Esophagus squamous epithelium (tissue), 5 donors: ENCODE data around the gene JARID2. TPM values are rescaled to one million over a fixed set of nuclear protein-coding genes. Genes with fewer than 3 reads are reported as not detected.

Source experiments
- DNase-seq: peaks from one replicate; lab custom pipeline; 2025; lab: John Stamatoyannopoulos, UW
- H3K27ac ChIP-seq, 4 donors: fragments of 200-600 bp; sonication (generic); one replicate each; pipeline ENCODE4 v1.5.1; 2016 to 2019; ENCODE audit warnings: mild to moderate bottlenecking in 1 of 4
- H3K27me3 ChIP-seq, 4 donors: fragments of 200-600 bp; sonication (generic); 1 replicate in 3 of 4; 2 replicates in 1 of 4; pipeline versions ENCODE4 v1.5.1 to v1.6.0; 2017 to 2021; ENCODE audit warnings: antibody characterized with exemption in 1 of 4
- H3K36me3 ChIP-seq, 3 donors: fragments of 200-600 bp; sonication (generic); one replicate each; pipeline ENCODE4 v1.5.1; 2016 to 2019
- H3K4me1 ChIP-seq, 3 donors: fragments of 200-600 bp; sonication (generic); one replicate each; pipeline ENCODE4 v1.5.1; 2017 to 2019
- H3K4me3 ChIP-seq, 4 donors: fragments of 200-600 bp; sonication (generic); 1 replicate in 3 of 4; 2 replicates in 1 of 4; pipeline ENCODE4 v1.5.1; 2016 to 2019; ENCODE audit warnings: mild to moderate bottlenecking in 2 of 4, moderate library complexity in 1 of 4
- H3K9me3 ChIP-seq, 3 donors: fragments of 200-600 bp; sonication (generic); one replicate each; pipeline ENCODE4 v1.5.1; 2016 to 2019
- POLR2A ChIP-seq, 4 donors: fragments of 450-650 bp; IDR thresholded peaks; one replicate each; pipeline ENCODE4 v1.6.1; 2017; ENCODE audit warnings: antibody characterized with exemption in 4 of 4, mild to moderate bottlenecking in 4 of 4, moderate library complexity in 3 of 4
- WGBS, 2 donors: methylation state at CpG; one replicate each; pipeline ENCODE4 v1.1.5; 2018; 5-methylcytosine and 5-hydroxymethylcytosine counted together
- intact Hi-C: fragments of 100-400 bp; cut with DNase I; formaldehyde crosslinking; loops from one replicate; pipeline ENCODE4 v1.15.0; 2022
- total RNA-seq, 4 donors: library from RNA; depleted of rRNA; stranded (reverse); fragments of >200 nt; gene quantifications; one replicate each; pipeline ENCODE4 v1.1.0, GENCODE V29; 2016
- TF ChIP-seq, protein P1 (sequence below), 6 experiments: fragments of 450-650 bp in 4 of 6; fragments of 200-600 bp in 2 of 6; sonication (generic) in 2 of 6; IDR thresholded peaks; one replicate each; pipeline ENCODE4 v1.5.1; 2016 to 2019; ENCODE audit warnings: antibody characterized with exemption in 6 of 6, mild to moderate bottlenecking in 4 of 6, moderate library complexity in 4 of 6
- donor health status: DM: yes; HTN: yes; CAD: no.

The JARID2 gene
- total RNA-seq, 4 donors from 2014 or later: 13.3 to 19.6 (median 16.3) TPM

DNA sequence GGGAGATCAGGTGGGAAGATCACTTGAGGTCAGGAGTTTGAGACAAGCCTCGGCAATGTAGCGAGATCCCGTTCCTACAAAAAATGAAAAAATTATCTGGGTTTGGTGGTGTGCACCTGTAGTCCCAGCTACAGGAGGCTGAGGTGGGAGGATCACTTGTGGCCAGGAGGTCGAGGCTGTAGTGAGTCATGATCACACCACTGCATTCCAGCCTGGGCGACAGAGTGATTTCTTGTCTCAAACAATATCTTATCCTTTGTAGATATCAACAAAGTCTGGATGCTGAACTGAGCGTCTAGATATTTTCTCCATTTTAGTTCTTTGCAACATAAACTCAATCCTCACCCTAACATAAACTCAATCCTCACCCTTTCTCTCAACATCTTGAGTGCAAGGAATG, 219.3 kb downstream of the JARID2 start:
- 70 to 84% methylated on average over 4 to 6 of the region's 6 CpGs for whole genome bisulfite sequencing, 2 donors
- intact Hi-C loops: no loop called here

GRCh38 chr6:15470746-15471145, 224.9 kb downstream of the JARID2 start:
- Histone ChIP-seq H3K36me3 (peaks cover 0 to 49% (median 0%) of the 10 kb centered on the region in 3 donors), H3K9me3 (no peaks in the 10 kb centered on the region), H3K4me1 (peaks cover 0 to 22% (median 0%) of the 10 kb centered on the region in 3 donors), H3K27me3 (no peaks in the 10 kb centered on the region), H3K4me3 (no peak overlapping the region), H3K27ac (no peak overlapping the region)
- DNase-seq: no peak
- 85 to 95% methylated on average over 8 of the region's 8 CpGs for WGBS, 2 donors
- no peak for TF ChIP-seq POLR2A (IDR thresholded peaks at IDR 0.05)
- TF ChIP-seq, protein P1, sequence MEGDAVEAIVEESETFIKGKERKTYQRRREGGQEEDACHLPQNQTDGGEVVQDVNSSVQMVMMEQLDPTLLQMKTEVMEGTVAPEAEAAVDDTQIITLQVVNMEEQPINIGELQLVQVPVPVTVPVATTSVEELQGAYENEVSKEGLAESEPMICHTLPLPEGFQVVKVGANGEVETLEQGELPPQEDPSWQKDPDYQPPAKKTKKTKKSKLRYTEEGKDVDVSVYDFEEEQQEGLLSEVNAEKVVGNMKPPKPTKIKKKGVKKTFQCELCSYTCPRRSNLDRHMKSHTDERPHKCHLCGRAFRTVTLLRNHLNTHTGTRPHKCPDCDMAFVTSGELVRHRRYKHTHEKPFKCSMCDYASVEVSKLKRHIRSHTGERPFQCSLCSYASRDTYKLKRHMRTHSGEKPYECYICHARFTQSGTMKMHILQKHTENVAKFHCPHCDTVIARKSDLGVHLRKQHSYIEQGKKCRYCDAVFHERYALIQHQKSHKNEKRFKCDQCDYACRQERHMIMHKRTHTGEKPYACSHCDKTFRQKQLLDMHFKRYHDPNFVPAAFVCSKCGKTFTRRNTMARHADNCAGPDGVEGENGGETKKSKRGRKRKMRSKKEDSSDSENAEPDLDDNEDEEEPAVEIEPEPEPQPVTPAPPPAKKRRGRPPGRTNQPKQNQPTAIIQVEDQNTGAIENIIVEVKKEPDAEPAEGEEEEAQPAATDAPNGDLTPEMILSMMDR (IDR thresholded peaks at IDR 0.05): no peak
- intact Hi-C loops: no loop called here

More for the DNA sequence above, 219.3 kb downstream of the JARID2 start:
- no peak for DNase-seq
- Histone ChIP-seq H3K9me3 (no peaks in the 10 kb centered on the region), H3K27ac (no peak overlapping the region), H3K27me3 (no peaks in the 10 kb centered on the region), H3K4me3 (no peak overlapping the region), H3K36me3 (peaks cover 0 to 18% (median 0%) of the 10 kb centered on the region in 3 donors), H3K4me1 (peaks cover 0 to 43% (median 10%) of the 10 kb centered on the region in 3 donors)
- TF ChIP-seq, protein P1 (IDR thresholded peaks at IDR 0.05): no peak
- TF ChIP-seq POLR2A (IDR thresholded peaks at IDR 0.05): no peak

GRCh38 chr6:15472621-15473020, 226.8 kb downstream of the JARID2 start:
- TF ChIP-seq POLR2A (IDR thresholded peaks at IDR 0.05): no peak
- TF ChIP-seq, protein P1 (IDR thresholded peaks at IDR 0.05): no peak
- intact Hi-C loops: no loop called here
- WGBS, 2 donors: 84 to 94% methylated on average over 3 of the region's 3 CpGs

DNA sequence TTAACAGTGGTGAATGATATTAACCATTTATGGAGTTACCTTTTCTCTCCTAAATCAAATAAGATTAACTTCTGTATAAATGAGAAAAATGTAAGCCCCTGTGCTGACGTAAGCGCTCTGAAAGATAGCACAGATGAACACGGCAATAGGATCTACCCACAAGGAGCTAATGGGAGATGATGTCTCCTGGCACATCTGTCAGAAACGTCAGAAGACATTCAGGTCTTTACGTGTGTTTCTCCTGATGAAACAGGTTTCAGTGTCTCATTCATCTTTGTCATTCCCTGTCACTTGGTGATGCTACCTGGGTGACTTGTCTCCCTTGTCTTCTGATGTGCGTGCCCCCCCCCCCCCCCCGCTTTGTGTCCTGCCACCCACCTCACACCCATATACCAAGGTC, 227.3 kb downstream of the JARID2 start:
- H3K36me3 ChIP-seq: peaks cover 0 to 59% (median 0%) of the 10 kb centered on the region in 3 donors
- intact Hi-C loops: no loop called here
- peaks cover 0 to 37% (median 0%) of the 10 kb centered on the region in 3 donors for H3K4me1 ChIP-seq
- no peaks in the 10 kb centered on the region for H3K27me3 ChIP-seq
- DNase-seq: no peak
- H3K4me3 ChIP-seq: no peak overlapping the region
- TF ChIP-seq, protein P1 (IDR thresholded peaks at IDR 0.05): no peak
- TF ChIP-seq POLR2A (IDR thresholded peaks at IDR 0.05): no peak
- H3K9me3 ChIP-seq: no peaks in the 10 kb centered on the region
- 63 to 84% methylated on average over 6 to 7 of the region's 7 CpGs for WGBS, 2 donors
- peak overlapping the region in 2 of 4 donors; percentile 1 to 43 for H3K27ac ChIP-seq

More at GRCh38 chr6:15472621-15473020, 226.8 kb downstream of the JARID2 start:
- Histone ChIP-seq H3K9me3 (no peaks in the 10 kb centered on the region), H3K4me3 (no peak overlapping the region), H3K36me3 (peaks cover 0 to 59% (median 0%) of the 10 kb centered on the region in 3 donors), H3K4me1 (peaks cover 0 to 37% (median 0%) of the 10 kb centered on the region in 3 donors), H3K27ac (peak overlapping the region in 1 of 4 donors; percentile 17), H3K27me3 (no peaks in the 10 kb centered on the region)
- DNase-seq: no peak

DNA sequence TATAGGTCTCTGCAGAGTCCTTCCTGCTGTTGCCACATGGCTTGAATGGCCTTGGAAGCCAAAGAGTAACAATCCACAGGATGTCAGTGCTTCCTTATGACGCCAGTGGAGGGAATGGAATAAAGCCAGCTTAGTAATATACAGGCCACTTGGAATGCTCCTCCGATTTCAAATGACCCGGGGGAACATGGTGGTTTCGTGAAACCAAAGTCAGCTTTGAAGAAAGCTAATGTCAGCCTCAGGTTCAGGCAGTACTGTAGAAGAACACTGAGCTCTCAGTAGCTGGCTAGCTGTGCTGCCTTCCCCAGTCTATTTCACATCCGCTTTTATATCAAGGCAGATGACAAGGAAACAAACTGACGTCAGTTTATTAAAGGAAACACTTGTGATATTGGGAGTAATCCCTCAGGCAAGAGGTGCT, 227.9 kb downstream of the JARID2 start:
- no peaks in the 10 kb centered on the region for H3K9me3 ChIP-seq
- DNase-seq: no peak
- no peak overlapping the region for H3K4me3 ChIP-seq
- peaks cover 0 to 37% (median 0%) of the 10 kb centered on the region in 3 donors for H3K4me1 ChIP-seq
- H3K27me3 ChIP-seq: no peaks in the 10 kb centered on the region
- peak overlapping the region in 3 of 4 donors; percentile 1 to 74 (median 43) for H3K27ac ChIP-seq
- intact Hi-C loops: no loop called here
- TF ChIP-seq, protein P1 (IDR thresholded peaks at IDR 0.05): no peak
- TF ChIP-seq POLR2A (IDR thresholded peaks at IDR 0.05): no peak
- peaks cover 0 to 54% (median 0%) of the 10 kb centered on the region in 3 donors for H3K36me3 ChIP-seq
- WGBS, 2 donors: 74% methylated on average over 6 of the region's 6 CpGs
